ENCODE results near the gene CEP170.

CEP170 gene

GRCh38 chr1:243273506-243273905 is 18.4 kb upstream of the CEP170 start:
- Histone ChIP-seq H3K79me2 (ENCODE audit: control insufficient read depth, low read length) (peaks cover 6% of the 10 kb centered on the region), H4K20me1 (ENCODE audit: control insufficient read depth, insufficient read depth, low read depth, low read length) (no peaks in the 10 kb centered on the region), H3K4me3 (ENCODE audit: low read length) (no peak overlapping the region), H3K4me1 (ENCODE audit: control insufficient read depth, low read length) (peaks cover 22% of the 10 kb centered on the region), H3K27ac (ENCODE audit: low read depth, low read length) (no peak overlapping the region), H3K4me2 (ENCODE audit: low read length) (no peak overlapping the region), H3K36me3 (ENCODE audit: control insufficient read depth, low read length) (peaks cover 23% of the 10 kb centered on the region), H3K9me2 (replicated peaks; ENCODE audit: control insufficient read depth, low read length) (no peaks in the 10 kb centered on the region), H3K9me3 (ENCODE audit: control insufficient read depth, insufficient read depth, low read length) (no peaks in the 10 kb centered on the region), H3F3A (ENCODE audit: control insufficient read depth, insufficient read depth) (no peaks in the 10 kb centered on the region), H3K27me3 (ENCODE audit: control insufficient read depth, low read length) (no peaks in the 10 kb centered on the region)
- TF ChIP-seq EZH2phosphoT487 (IDR thresholded peaks at IDR 0.05; ENCODE audit: borderline replicate concordance, low read length), result no peak
- TF ChIP-seq, protein P1, sequence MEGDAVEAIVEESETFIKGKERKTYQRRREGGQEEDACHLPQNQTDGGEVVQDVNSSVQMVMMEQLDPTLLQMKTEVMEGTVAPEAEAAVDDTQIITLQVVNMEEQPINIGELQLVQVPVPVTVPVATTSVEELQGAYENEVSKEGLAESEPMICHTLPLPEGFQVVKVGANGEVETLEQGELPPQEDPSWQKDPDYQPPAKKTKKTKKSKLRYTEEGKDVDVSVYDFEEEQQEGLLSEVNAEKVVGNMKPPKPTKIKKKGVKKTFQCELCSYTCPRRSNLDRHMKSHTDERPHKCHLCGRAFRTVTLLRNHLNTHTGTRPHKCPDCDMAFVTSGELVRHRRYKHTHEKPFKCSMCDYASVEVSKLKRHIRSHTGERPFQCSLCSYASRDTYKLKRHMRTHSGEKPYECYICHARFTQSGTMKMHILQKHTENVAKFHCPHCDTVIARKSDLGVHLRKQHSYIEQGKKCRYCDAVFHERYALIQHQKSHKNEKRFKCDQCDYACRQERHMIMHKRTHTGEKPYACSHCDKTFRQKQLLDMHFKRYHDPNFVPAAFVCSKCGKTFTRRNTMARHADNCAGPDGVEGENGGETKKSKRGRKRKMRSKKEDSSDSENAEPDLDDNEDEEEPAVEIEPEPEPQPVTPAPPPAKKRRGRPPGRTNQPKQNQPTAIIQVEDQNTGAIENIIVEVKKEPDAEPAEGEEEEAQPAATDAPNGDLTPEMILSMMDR (IDR thresholded peaks at IDR 0.05; ENCODE audit: low read depth, low read length, poor library complexity, severe bottlenecking), result no peak

GRCh38 chr1:243272401-243272800 is 17.3 kb upstream of the CEP170 start:
- H3K36me3 ChIP-seq (ENCODE audit: control insufficient read depth, low read length), result peaks cover 20% of the 10 kb centered on the region
- H3K4me2 ChIP-seq (ENCODE audit: low read length), result no peak overlapping the region
- H3K27ac ChIP-seq (ENCODE audit: low read depth, low read length), result no peak overlapping the region
- peaks cover 33% of the 10 kb centered on the region for H3K4me1 ChIP-seq (ENCODE audit: control insufficient read depth, low read length)
- peaks cover 12% of the 10 kb centered on the region for H3K79me2 ChIP-seq (ENCODE audit: control insufficient read depth, low read length)
- H3F3A ChIP-seq (ENCODE audit: control insufficient read depth, insufficient read depth), result no peaks in the 10 kb centered on the region
- H4K20me1 ChIP-seq (ENCODE audit: control insufficient read depth, insufficient read depth, low read depth, low read length), result no peaks in the 10 kb centered on the region
- TF ChIP-seq EZH2phosphoT487 (IDR thresholded peaks at IDR 0.05; ENCODE audit: borderline replicate concordance, low read length), result no peak
- TF ChIP-seq, protein P1 (IDR thresholded peaks at IDR 0.05; ENCODE audit: low read depth, low read length, poor library complexity, severe bottlenecking), result no peak
- no peaks in the 10 kb centered on the region for H3K27me3 ChIP-seq (ENCODE audit: control insufficient read depth, low read length)
- H3K9me3 ChIP-seq (ENCODE audit: control insufficient read depth, insufficient read depth, low read length), result no peaks in the 10 kb centered on the region
- no peak overlapping the region for H3K4me3 ChIP-seq (ENCODE audit: low read length)
- H3K9me2 ChIP-seq (replicated peaks; ENCODE audit: control insufficient read depth, low read length), result no peaks in the 10 kb centered on the region

DNA sequence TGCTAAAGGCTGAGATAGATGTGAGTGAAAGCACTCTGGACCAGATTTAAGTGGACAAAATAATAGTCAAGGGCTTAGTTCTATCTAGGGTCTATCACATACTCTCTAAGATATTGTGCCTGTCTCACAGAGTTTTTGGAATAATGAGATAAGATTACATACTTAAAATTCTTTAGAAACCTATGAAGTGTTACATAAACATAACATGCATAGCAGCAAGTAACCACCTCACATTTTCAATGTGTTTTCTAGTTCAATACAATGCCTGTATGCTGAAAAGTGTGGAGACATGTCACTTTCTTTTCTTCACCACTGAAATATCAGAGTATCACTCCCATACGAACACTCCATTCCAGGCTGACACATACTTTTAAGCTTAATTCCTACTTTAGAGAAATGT is 16.9 kb upstream of the CEP170 start:
- no peaks in the 10 kb centered on the region for H3K9me2 ChIP-seq (replicated peaks; ENCODE audit: control insufficient read depth, low read length)
- TF ChIP-seq EZH2phosphoT487 (IDR thresholded peaks at IDR 0.05; ENCODE audit: borderline replicate concordance, low read length), result no peak
- TF ChIP-seq, protein P1 (IDR thresholded peaks at IDR 0.05; ENCODE audit: low read depth, low read length, poor library complexity, severe bottlenecking), result no peak
- H3K4me3 ChIP-seq (ENCODE audit: low read length), result no peak overlapping the region
- H3K27ac ChIP-seq (ENCODE audit: low read depth, low read length), result no peak overlapping the region
- H3K27me3 ChIP-seq (ENCODE audit: control insufficient read depth, low read length), result no peaks in the 10 kb centered on the region
- H3K4me2 ChIP-seq (ENCODE audit: low read length), result no peak overlapping the region
- H3K4me1 ChIP-seq (ENCODE audit: control insufficient read depth, low read length), result peaks cover 35% of the 10 kb centered on the region
- H4K20me1 ChIP-seq (ENCODE audit: control insufficient read depth, insufficient read depth, low read depth, low read length), result no peaks in the 10 kb centered on the region
- no peaks in the 10 kb centered on the region for H3K9me3 ChIP-seq (ENCODE audit: control insufficient read depth, insufficient read depth, low read length)
- peaks cover 16% of the 10 kb centered on the region for H3K36me3 ChIP-seq (ENCODE audit: control insufficient read depth, low read length)
- peaks cover 12% of the 10 kb centered on the region for H3K79me2 ChIP-seq (ENCODE audit: control insufficient read depth, low read length)
- H3F3A ChIP-seq (ENCODE audit: control insufficient read depth, insufficient read depth), result no peaks in the 10 kb centered on the region

All from DOHH2 (cell line).